GM12891 (cell line): Measurements from ENCODE around the gene MAS1L.

Source experiments
- DNase-seq: peaks from one replicate; pipeline ENCODE4 v3.0.0; 2011; ENCODE audit warnings: low spot score; ENCODE audit not compliant: insufficient read length
- FAIRE-seq: peaks from 2 replicates; lab custom pipeline; 2011; peaks lifted over from hg19 to GRCh38; lab: Jason Lieb, UNC
- PAX5 ChIP-seq: IDR thresholded peaks from 2 replicates; pipeline ENCODE4 v1.6.1; 2011; ENCODE audit warnings: low read length, moderate library complexity, mild to moderate bottlenecking; ENCODE audit not compliant: insufficient read depth, severe bottlenecking
- POLR2A ChIP-seq: IDR thresholded peaks from 2 replicates; pipeline ENCODE4 v1.6.1; 2011; ENCODE audit warnings: low read depth, low read length, control low read depth
- POLR2AphosphoS5 ChIP-seq: IDR thresholded peaks from 2 replicates; pipeline ENCODE4 v1.6.1; 2011; ENCODE audit warnings: low read depth, low read length, control low read depth
- POU2F2 ChIP-seq: IDR thresholded peaks from 2 replicates; pipeline ENCODE4 v1.6.1; 2011; ENCODE audit warnings: low read depth, mild to moderate bottlenecking, control low read depth, low read length, moderate library complexity
- SPI1 ChIP-seq: IDR thresholded peaks from 2 replicates; pipeline ENCODE4 v1.6.1; 2011; ENCODE audit warnings: low read depth, low read length, control low read depth
- TAF1 ChIP-seq: IDR thresholded peaks from 2 replicates; pipeline ENCODE4 v1.6.1; 2011; ENCODE audit warnings: low read depth, low read length, control low read depth

MAS1L gene

DNA sequence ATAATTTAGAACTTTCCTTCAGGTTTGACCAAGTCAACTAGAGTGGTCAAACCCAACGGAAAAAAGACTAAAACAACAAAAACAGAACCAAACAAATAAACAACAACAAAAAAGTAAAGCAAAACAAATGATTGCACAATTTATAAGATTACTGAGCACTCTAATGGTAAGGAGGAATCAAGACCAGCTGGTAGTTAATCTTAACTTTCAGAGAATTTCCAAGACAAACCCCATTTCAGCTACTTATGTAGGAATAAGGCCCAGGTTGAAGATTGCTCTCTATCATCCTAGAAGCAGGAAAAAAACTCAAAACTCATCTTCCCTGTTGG is 37.5 kb upstream of the MAS1L start:
- no peak for DNase-seq
- FAIRE-seq = no peak
- TF ChIP-seq SPI1 (no peak), POU2F2 (no peak), POLR2A (no peak), TAF1 (no peak), POLR2AphosphoS5 (no peak), PAX5 (no peak)

DNA sequence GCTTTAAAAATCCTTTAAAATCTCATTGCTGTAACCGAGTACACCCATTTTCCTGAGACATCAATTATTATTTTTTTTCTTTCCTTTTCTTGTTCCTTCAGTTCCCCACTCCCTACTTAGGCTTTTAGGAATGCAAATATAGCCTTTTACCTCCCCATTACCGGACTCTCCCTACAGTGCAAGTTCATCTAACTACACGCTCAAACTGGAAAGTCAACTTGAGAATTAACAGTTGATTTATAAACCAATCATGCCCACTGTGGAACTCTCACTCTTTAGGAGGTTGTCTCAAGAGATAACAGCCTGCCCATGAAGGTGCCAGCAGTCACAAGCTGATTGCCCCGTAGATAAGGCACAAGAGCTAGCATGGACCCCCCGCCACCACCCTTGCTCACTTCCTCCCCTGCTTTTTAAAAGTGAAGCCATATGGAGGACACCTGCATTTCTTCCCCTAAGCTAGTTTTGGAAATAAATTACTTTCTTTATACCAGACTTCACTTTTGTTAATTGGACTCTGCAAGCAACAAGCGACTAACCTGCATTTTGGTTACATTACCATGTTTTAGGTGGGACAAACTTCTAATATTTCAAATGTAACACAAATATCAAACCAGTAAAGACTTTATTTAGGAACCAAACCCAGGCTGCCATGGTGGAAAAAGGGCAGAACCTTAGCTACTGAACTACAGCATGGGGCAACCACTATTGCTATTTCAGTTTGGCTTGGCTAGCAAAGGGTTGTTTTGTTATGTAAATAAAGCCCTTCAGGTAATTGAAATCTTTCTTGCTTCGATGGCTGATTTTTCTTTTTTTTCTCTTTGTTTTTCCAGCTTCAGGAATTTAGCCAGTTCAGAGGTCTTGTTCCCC is 36.9 kb upstream of the MAS1L start:
- FAIRE-seq = no peak
- TF ChIP-seq TAF1 = no peak
- no peak for TF ChIP-seq POLR2A
- TF ChIP-seq POU2F2 = no peak
- no peak for TF ChIP-seq SPI1
- no peak for TF ChIP-seq PAX5
- no peak for TF ChIP-seq POLR2AphosphoS5
- no peak for DNase-seq

GRCh38 chr6:29524044-29524443 is 36.3 kb upstream of the MAS1L start:
- FAIRE-seq (no peak), DNase-seq (no peak)
- TF ChIP-seq POLR2AphosphoS5 (no peak), POU2F2 (no peak), POLR2A (no peak), SPI1 (no peak), PAX5 (no peak), TAF1 (no peak)

- FAIRE-seq (no peak), DNase-seq (no peak)
These were observed 34.5 kb upstream of the MAS1L start for GRCh38 chr6:29522227-29522626.

DNA sequence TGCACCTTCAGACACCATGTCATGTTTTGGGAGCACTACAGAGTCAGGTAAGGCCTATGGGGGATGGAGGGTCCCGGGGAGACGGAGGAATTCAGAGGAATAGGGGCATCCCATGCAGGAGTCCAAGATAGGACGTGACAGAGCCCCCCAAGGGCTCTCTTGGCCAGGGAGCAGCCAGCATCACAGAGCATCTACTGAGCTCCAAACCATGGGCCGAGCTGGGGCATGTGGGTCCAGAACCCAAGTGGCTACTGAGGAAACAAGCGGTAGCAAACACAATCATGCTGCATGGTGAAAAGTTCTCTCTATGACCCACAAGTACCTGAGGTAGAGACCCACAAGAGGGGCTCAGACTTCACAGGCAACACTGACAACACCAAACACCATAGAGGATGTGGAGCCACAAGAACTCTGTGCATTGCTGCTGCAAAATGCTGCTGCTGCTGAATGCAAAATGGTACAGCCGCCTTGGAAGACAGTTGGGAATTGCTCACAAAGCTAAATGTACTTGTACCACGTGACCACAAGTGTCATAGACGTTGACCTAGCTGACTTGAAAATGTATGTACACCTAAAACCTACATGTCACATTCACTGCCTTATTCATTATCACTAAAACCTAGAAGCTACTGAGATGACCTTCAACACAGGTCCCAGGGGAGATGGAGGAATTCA is 33.4 kb upstream of the MAS1L start:
- TF ChIP-seq SPI1 (no peak), POU2F2 (no peak), PAX5 (no peak), POLR2A (no peak), POLR2AphosphoS5 (no peak), TAF1 (no peak)
- FAIRE-seq (no peak), DNase-seq (no peak)

More at GRCh38 chr6:29522227-29522626, 34.5 kb upstream of the MAS1L start:
- TF ChIP-seq SPI1 (no peak), POLR2A (no peak), POLR2AphosphoS5 (no peak), POU2F2 (no peak), TAF1 (no peak), PAX5 (no peak)

- FAIRE-seq (no peak), DNase-seq (no peak)
- TF ChIP-seq TAF1 = no peak
- no peak for TF ChIP-seq POLR2AphosphoS5
- TF ChIP-seq POU2F2 = no peak
- TF ChIP-seq PAX5 = no peak
- no peak for TF ChIP-seq POLR2A
- TF ChIP-seq SPI1 = no peak
These were observed 32.5 kb upstream of the MAS1L start for GRCh38 chr6:29520232-29520631.

DNA sequence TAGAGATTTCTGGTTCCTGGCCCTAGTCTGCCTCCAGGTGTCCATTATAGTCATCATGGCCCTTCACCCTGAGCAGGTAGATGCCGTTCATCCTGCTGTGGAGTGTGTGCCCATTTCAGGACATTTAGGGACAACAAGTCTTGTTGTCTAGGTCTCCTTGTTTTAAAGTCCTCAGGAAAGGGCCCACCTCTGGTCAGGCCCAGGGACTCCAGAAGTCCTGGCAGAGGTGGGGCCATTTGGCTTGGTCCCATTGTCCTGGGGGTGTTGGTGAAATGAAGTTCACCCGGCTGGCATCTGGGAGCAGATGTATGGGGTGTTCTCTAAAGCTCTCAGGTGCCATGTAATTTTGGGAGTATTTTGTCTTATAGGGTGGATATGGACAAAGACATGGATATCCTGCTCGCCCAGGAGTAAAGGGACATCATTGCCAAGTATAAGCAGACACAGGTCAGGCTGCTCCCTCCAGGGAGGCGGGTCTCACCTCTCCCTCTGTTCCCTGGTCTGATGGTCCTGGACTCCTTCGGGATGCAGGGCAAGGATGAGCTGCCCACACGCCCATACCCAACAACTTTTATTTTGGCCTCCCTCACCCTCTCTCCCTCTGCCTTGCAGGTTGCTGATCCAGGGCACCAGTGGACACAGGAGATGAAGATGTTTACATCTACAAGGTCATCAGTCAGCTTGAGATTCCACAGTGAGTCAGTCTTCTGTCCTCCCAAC is 31.7 kb upstream of the MAS1L start:
- TF ChIP-seq TAF1 = no peak
- no peak for TF ChIP-seq POU2F2
- no peak for TF ChIP-seq POLR2AphosphoS5
- TF ChIP-seq POLR2A = no peak
- no peak for TF ChIP-seq SPI1
- TF ChIP-seq PAX5 = no peak
- DNase-seq = no peak
- FAIRE-seq = no peak

DNA sequence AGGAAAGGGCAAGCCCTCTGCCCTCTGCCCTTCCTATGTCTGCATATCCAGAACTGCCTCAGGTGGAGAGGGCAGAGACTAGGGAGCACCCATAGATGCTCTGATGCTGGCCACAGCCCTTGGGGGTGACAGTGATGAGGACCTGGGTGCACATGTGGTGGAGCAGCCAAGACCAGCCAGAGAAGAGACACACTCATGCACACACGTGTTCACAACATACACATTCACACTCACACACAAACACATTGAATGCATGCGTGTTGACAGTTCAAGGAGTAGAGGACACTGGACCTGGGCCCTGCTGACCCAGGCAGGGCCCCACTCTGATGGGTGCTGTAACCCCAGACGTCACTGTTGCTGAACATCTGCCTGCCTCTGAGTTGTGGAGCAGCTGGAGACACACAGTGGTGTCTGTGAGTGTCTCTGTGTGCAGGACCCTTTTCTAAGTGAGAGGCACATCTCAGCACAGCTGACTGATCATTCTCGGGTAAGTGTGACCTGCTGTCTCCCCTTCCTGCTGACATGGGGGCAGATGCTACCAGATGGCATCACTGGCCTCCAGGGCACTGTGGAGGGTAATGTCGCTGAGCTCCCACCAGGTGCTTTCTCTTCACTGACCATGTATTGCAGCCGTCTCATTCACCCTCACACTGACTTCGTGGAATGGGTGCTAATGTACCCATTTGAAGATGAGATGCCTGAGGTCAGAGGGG is 30.1 kb upstream of the MAS1L start:
- FAIRE-seq = no peak
- no peak for TF ChIP-seq POU2F2
- TF ChIP-seq POLR2AphosphoS5 = no peak
- TF ChIP-seq PAX5 = no peak
- TF ChIP-seq TAF1 = no peak
- TF ChIP-seq SPI1 = no peak
- TF ChIP-seq POLR2A = no peak
- DNase-seq = no peak
